HCT116 (cell line): ENCODE results near the gene RAN. TPM values are rescaled to one million over a fixed set of nuclear protein-coding genes. Genes with fewer than 3 reads are reported as not detected.

Experiments used
- ATAC-seq: fragments of 200-7000 bp; cut with Tn5 transposase; 2 replicates; pipeline ENCODE4 v1.9.1; 2020; ENCODE audit warnings: mild to moderate bottlenecking, moderate library complexity
- BruUV-seq: library from RNA; stranded (reverse); fragments of 400-500 nt; replicated peaks from 2 replicates; lab custom pipeline; 2021; lab: Mats Ljungman, UMichigan
- CTCF ChIA-PET: fragments of 300-600 bp; sonication (Branson Sonifier 250); formaldehyde crosslinking; loops from one replicate; lab custom pipeline; 2021; ENCODE audit warnings: antibody characterized with exemption; lab: Charles Lee
- POLR2A ChIA-PET: fragments of 300-600, 350-600 bp; sonication (Branson Sonifier 250); formaldehyde crosslinking; loops from one replicate; lab custom pipeline; 2021; ENCODE audit warnings: antibody characterized with exemption; lab: Charles Lee
- RAD21 ChIA-PET, 2 experiments: fragments of 300-600 bp; sonication (Branson Sonifier 250); formaldehyde crosslinking; loops; one replicate each; lab custom pipeline; 2023; ENCODE audit warnings: low total read pairs in 2 of 2; ENCODE audit not compliant: uncharacterized antibody in 2 of 2, unreplicated experiment in 2 of 2, low non-redundant PET in 1 of 2; lab: Charles Lee
- DNase-seq: peaks from one replicate; pipeline ENCODE4 v3.0.0-alpha.2; 2010; ENCODE audit warnings: low read depth, low spot score
- H2AFZ ChIP-seq: fragments of 200-600 bp; shearing (Covaris generic), sonication (generic); 2 replicates; pipeline ENCODE4 v1.6.1; 2017; ENCODE audit warnings: low read depth, mixed run types, mixed read lengths, antibody characterized with exemption, low read length; ENCODE audit not compliant: poor library complexity, severe bottlenecking
- H3K27ac ChIP-seq: 2 replicates; pipeline ENCODE4 v1.5.1; 2012; ENCODE audit warnings: low read depth, low read length
- H3K27me3 ChIP-seq: fragments of 200-600 bp; sonication (generic); 2 replicates; pipeline ENCODE4 v1.6.1; 2016; ENCODE audit warnings: mixed run types, low read length, mixed read lengths; ENCODE audit not compliant: insufficient read depth
- H3K36me3 ChIP-seq, 2 experiments: fragments of 200-500 bp in 1 of 2; fragments of 200-600 bp in 1 of 2; sonication (Bioruptor generic) in 1 of 2; sonication (generic) in 1 of 2; 2 replicates each; pipeline versions ENCODE4 v1.5.1 to v1.6.1; 2014 to 2016; ENCODE audit warnings: low read length in 2 of 2, inconsistent platforms in 1 of 2, mixed read lengths in 1 of 2, mixed run types in 1 of 2; ENCODE audit not compliant: insufficient read depth in 2 of 2, control insufficient read depth in 1 of 2
- H3K4me1 ChIP-seq, 2 experiments: fragments of 200-600 bp in 1 of 2; sonication (generic) in 1 of 2; 2 replicates each; pipeline versions ENCODE4 v1.5.1 to v1.6.1; 2012 to 2017; ENCODE audit warnings: low read length in 2 of 2, inconsistent platforms in 1 of 2, mild to moderate bottlenecking in 1 of 2, mixed read lengths in 1 of 2, mixed run types in 1 of 2, moderate library complexity in 1 of 2; ENCODE audit not compliant: insufficient read depth in 2 of 2, control insufficient read depth in 1 of 2
- H3K4me2 ChIP-seq: fragments of 200-600 bp; sonication (generic); 2 replicates; pipeline ENCODE4 v1.6.1; 2017; ENCODE audit warnings: mixed run types, low read length, mixed read lengths
- H3K4me3 ChIP-seq, 2 experiments: fragments of 200-600 bp in 1 of 2; sonication (generic) in 1 of 2; replicated peaks in 1 of 2; 2 replicates each; pipeline ENCODE4 v1.5.1; 2011 to 2016; ENCODE audit warnings: low read length in 2 of 2, control low read depth in 1 of 2, low read depth in 1 of 2, mild to moderate bottlenecking in 1 of 2, mixed read lengths in 1 of 2, mixed run types in 1 of 2
- H3K79me2 ChIP-seq: fragments of 200-600 bp; sonication (generic); 2 replicates; pipeline ENCODE4 v1.6.1; 2017; ENCODE audit warnings: mild to moderate bottlenecking, mixed run types, low read length, moderate library complexity, mixed read lengths; ENCODE audit not compliant: insufficient read depth
- H3K9ac ChIP-seq: fragments of 200-600 bp; sonication (generic); 2 replicates; pipeline ENCODE4 v1.6.1; 2016; ENCODE audit warnings: low read length, mixed read lengths
- H3K9me2 ChIP-seq: fragments of 200-600 bp; sonication (generic), shearing (Covaris generic); 2 replicates; pipeline ENCODE4 v1.6.1; 2017; ENCODE audit warnings: mixed run types, mild to moderate bottlenecking, moderate library complexity; ENCODE audit not compliant: insufficient read depth
- H3K9me3 ChIP-seq, 2 experiments: fragments of 200-500 bp in 1 of 2; fragments of 200-600 bp in 1 of 2; sonication (Bioruptor generic) in 1 of 2; sonication (generic) in 1 of 2; 2 replicates each; pipeline ENCODE4 v1.6.1; 2014 to 2017; ENCODE audit warnings: low read length in 2 of 2, mixed read lengths in 2 of 2, inconsistent platforms in 1 of 2, low read depth in 1 of 2, mild to moderate bottlenecking in 1 of 2, mixed run types in 1 of 2, moderate library complexity in 1 of 2; ENCODE audit not compliant: control insufficient read depth in 1 of 2, insufficient read depth in 1 of 2
- H4K20me1 ChIP-seq: fragments of 200-600 bp; sonication (generic), shearing (Covaris generic); 2 replicates; pipeline ENCODE4 v1.6.1; 2017; ENCODE audit warnings: mixed run types, mild to moderate bottlenecking, moderate library complexity; ENCODE audit not compliant: insufficient read depth
- CBX3 ChIP-seq: IDR thresholded peaks from 2 replicates; pipeline ENCODE4 v1.6.1; 2012; ENCODE audit warnings: low read depth
- CTCF ChIP-seq, 3 experiments: fragments of 200-600 bp in 1 of 3; sonication (generic) in 1 of 3; IDR thresholded peaks in 2 of 3; conservative IDR thresholded peaks in 1 of 3; 2 replicates each; pipeline ENCODE4 v1.5.1; 2012 to 2017; ENCODE audit warnings: low read depth in 2 of 3, low read length in 2 of 3, antibody characterized with exemption in 1 of 3, borderline replicate concordance in 1 of 3, control low read depth in 1 of 3, mild to moderate bottlenecking in 1 of 3, mixed read lengths in 1 of 3, mixed run types in 1 of 3, moderate library complexity in 1 of 3; ENCODE audit not compliant: insufficient read depth in 1 of 3
- ELF1 ChIP-seq: IDR thresholded peaks from 2 replicates; pipeline ENCODE4 v1.6.1; 2012; ENCODE audit warnings: low read depth, borderline replicate concordance
- EZH2 ChIP-seq: fragments of 200-600 bp; sonication (generic); IDR thresholded peaks from 2 replicates; pipeline ENCODE4 v1.6.1; 2017; ENCODE audit warnings: antibody characterized with exemption, mixed run types
- FOSL1 ChIP-seq: IDR thresholded peaks from 2 replicates; pipeline ENCODE4 v1.6.1; 2012; ENCODE audit warnings: low read depth
- POLR2A ChIP-seq: IDR thresholded peaks from 2 replicates; pipeline ENCODE4 v1.7.0; 2011; ENCODE audit warnings: borderline replicate concordance; ENCODE audit not compliant: insufficient read depth, insufficient read length; ENCODE audit errors: extremely low read depth
- SIN3A ChIP-seq: IDR thresholded peaks from 2 replicates; pipeline ENCODE4 v1.6.1; 2012; ENCODE audit warnings: low read depth
- SRF ChIP-seq: IDR thresholded peaks from 2 replicates; pipeline ENCODE4 v1.6.1; 2012; ENCODE audit warnings: low read depth
- TCF7L2 ChIP-seq: IDR thresholded peaks from 2 replicates; pipeline ENCODE4 v1.7.0; 2011; ENCODE audit warnings: borderline replicate concordance, inconsistent platforms; ENCODE audit not compliant: insufficient read depth, insufficient read length; ENCODE audit errors: extremely low read depth
- YY1 ChIP-seq: IDR thresholded peaks from 2 replicates; pipeline ENCODE4 v1.6.1; 2011; ENCODE audit warnings: low read length, low read depth, moderate library complexity, mild to moderate bottlenecking; ENCODE audit not compliant: insufficient replicate concordance; ENCODE audit errors: extremely low read depth
- ZFX ChIP-seq: fragments of 450-650 bp; IDR thresholded peaks from 2 replicates; pipeline ENCODE4 v1.6.1; 2017
- ZNF274 ChIP-seq: fragments of 200-500 bp; sonication (Bioruptor generic); IDR thresholded peaks from 2 replicates; pipeline ENCODE4 v1.6.1; 2014; ENCODE audit warnings: mild to moderate bottlenecking, low read depth, low read length, inconsistent platforms
- intact Hi-C: fragments of 100-400 bp; cut with micrococcal nuclease; formaldehyde crosslinking; loops from 2 replicates; pipeline ENCODE4 v1.10.0; 2022
- total RNA-seq: library from RNA; stranded (reverse); gene quantifications from one replicate; pipeline ENCODE4 v1.2.1, GENCODE V29; 2021; ENCODE audit not compliant: unreplicated experiment
- TF ChIP-seq, protein P1 (sequence below): IDR thresholded peaks from 2 replicates; pipeline ENCODE4 v1.6.1; 2012; ENCODE audit warnings: low read depth

The RAN gene
- total RNA-seq, 1 experiment from 2014 or later: 1,420 TPM

- TF ChIP-seq ZFX (no peak), SIN3A (no peak)
Observed at GRCh38 chr12:130856088-130856487, 15.8 kb upstream of the RAN start (continued).

GRCh38 chr12:130858084-130858483 is 13.8 kb upstream of the RAN start:
- Histone ChIP-seq H3K36me3 (no peaks in the 10 kb centered on the region), H3K4me2 (no peak overlapping the region), H3K27ac (no peak overlapping the region), H3K9me2 (no peaks in the 10 kb centered on the region), H3K4me1 (no peaks in the 10 kb centered on the region), H3K79me2 (no peaks in the 10 kb centered on the region), H3K9ac (no peak overlapping the region), H3K27me3 (no peaks in the 10 kb centered on the region), H3K9me3 (peaks cover 0 to 4% of the 10 kb centered on the region in 2 experiments; a peak in 1 of 4 replicates), H2AFZ (no peak overlapping the region), H3K4me3 (no peak overlapping the region), H4K20me1 (no peaks in the 10 kb centered on the region)
- ATAC-seq (no peak), DNase-seq (no peak)
- ChIA-PET POLR2A (no interaction called here), RAD21 (no interaction called here), CTCF (no interaction called here)
- TF ChIP-seq ZNF274: no peak
- 0 out of 6 replicates have a peak, but pooled peaks of 1 of the 3 experiments have one; percentile 18 for TF ChIP-seq CTCF (IDR thresholded peaks at IDR 0.05 in 2 of 3, conservative IDR thresholded peaks at IDR 0.05 in 1 of 3; ENCODE audit: borderline replicate concordance in 1 of 3, insufficient read depth in 1 of 3, low read depth in 2 of 3, low read length in 2 of 3)
- intact Hi-C loops: no loop called here
- BruUV-seq: no TSS peak

DNA sequence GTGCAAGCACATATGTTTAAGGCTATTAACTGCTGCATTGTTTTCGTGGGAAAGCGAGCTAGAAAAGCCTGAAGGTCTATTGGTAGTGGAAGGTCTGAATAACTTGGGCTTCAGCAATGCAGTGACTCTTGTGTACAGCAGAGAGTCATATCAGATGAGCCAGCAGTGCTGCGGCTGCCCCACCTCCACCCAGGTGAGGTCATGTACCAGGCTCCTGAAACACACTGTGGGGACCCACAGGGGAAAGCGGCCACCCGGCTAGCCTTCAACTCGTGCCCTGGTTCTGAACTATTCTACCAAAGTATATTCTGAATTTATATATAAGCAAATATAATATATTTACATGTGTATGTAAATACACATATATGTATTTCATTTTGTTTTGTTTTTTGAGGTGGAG is 12.7 kb upstream of the RAN start:
- ChIA-PET CTCF (interaction anchor here (1.0 kb wide), 1 partner anchor 11 kb away, joined by 3 read pairs; no protein-coding TSS in a partner anchor), RAD21 (no interaction called here), POLR2A (no interaction called here)
- BruUV-seq: no TSS peak
- H3K27ac ChIP-seq: no peak overlapping the region
- H3K27me3 ChIP-seq: no peaks in the 10 kb centered on the region
- DNase-seq (no peak), ATAC-seq (no peak)
- no peak overlapping the region for H2AFZ ChIP-seq
- peaks cover 0 to 4% of the 10 kb centered on the region in 2 experiments; a peak in 1 of 4 replicates for H3K9me3 ChIP-seq
- no peaks in the 10 kb centered on the region for H3K79me2 ChIP-seq
- H3K4me3 ChIP-seq: no peak overlapping the region
- H4K20me1 ChIP-seq: no peaks in the 10 kb centered on the region
- H3K9ac ChIP-seq: no peak overlapping the region
- no peak overlapping the region for H3K4me2 ChIP-seq
- no peaks in the 10 kb centered on the region for H3K36me3 ChIP-seq
- no peaks in the 10 kb centered on the region for H3K4me1 ChIP-seq
- no peaks in the 10 kb centered on the region for H3K9me2 ChIP-seq
- intact Hi-C loops: no loop called here
- TF ChIP-seq SRF (no peak), ELF1 (no peak), YY1 (no peak), SIN3A (no peak), FOSL1 (no peak), TCF7L2 (no peak), EZH2 (no peak), POLR2A (no peak), CBX3 (no peak)
- TF ChIP-seq, protein P1, sequence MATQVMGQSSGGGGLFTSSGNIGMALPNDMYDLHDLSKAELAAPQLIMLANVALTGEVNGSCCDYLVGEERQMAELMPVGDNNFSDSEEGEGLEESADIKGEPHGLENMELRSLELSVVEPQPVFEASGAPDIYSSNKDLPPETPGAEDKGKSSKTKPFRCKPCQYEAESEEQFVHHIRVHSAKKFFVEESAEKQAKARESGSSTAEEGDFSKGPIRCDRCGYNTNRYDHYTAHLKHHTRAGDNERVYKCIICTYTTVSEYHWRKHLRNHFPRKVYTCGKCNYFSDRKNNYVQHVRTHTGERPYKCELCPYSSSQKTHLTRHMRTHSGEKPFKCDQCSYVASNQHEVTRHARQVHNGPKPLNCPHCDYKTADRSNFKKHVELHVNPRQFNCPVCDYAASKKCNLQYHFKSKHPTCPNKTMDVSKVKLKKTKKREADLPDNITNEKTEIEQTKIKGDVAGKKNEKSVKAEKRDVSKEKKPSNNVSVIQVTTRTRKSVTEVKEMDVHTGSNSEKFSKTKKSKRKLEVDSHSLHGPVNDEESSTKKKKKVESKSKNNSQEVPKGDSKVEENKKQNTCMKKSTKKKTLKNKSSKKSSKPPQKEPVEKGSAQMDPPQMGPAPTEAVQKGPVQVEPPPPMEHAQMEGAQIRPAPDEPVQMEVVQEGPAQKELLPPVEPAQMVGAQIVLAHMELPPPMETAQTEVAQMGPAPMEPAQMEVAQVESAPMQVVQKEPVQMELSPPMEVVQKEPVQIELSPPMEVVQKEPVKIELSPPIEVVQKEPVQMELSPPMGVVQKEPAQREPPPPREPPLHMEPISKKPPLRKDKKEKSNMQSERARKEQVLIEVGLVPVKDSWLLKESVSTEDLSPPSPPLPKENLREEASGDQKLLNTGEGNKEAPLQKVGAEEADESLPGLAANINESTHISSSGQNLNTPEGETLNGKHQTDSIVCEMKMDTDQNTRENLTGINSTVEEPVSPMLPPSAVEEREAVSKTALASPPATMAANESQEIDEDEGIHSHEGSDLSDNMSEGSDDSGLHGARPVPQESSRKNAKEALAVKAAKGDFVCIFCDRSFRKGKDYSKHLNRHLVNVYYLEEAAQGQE: no peak
